Measurements from ENCODE around the gene APBA1.
"Not testable (repeated sequence)": the region's sequence is repeated elsewhere in the genome, so short reads cannot be mapped to it uniquely, and the experiment has no call there.

The APBA1 gene

DNA sequence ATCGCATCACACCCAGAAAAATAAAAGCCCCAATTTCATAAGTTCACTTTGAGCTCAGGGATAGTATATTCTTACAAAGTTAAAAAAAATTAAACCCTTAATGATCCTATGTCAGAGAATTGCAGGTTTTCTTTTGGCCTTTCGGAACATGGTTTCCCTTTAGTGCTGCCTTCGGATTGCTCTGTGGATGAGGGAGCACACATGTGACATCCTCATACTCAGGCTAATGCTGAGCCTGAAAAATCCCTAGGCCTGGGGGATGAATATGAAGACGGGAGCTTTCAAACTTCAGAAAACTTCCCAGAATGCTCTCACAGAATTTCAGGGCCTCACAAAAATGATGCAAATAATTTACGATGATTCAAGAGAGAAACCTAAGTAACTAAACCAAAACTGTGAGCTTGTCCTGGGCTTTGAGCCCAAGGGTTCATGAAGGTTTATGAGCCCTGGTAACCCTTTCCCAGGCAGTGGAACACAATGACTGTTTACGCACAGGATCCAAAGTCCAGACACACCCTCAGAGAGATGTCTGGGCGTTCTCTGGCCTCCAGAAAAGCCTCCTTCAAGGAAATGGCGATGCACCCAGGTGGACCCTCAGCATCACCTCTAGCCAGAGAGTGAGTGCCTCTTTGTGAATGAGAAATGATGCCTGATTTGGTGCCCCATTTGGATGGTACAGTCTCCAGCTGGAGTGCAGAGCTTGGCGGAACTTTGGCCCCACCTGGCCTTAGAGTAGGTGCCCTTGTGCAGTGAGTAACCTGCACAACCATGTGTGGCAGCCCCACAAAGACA, 201.8 kb downstream of the APBA1 start:
- no peak for DNase-seq

DNA sequence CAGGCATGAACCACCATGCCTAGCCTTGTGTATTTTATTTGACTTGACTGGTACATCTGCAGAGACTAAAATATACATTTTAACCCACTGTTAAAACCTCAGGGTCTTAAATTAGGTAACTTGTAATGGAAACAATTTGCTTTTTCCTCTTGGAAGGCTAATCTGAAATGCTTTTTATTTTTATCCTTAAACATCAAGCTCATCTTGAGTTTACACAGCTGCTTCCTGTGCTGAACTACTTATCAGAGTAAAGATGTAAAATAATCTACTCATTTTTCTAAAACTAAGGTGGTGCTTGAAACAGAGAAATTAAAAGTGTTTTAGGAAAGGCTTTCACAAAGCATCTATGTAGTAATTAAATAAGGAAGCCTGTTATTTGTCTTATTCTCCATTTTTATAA, 203.0 kb downstream of the APBA1 start:
- DNase-seq: no peak

DNA sequence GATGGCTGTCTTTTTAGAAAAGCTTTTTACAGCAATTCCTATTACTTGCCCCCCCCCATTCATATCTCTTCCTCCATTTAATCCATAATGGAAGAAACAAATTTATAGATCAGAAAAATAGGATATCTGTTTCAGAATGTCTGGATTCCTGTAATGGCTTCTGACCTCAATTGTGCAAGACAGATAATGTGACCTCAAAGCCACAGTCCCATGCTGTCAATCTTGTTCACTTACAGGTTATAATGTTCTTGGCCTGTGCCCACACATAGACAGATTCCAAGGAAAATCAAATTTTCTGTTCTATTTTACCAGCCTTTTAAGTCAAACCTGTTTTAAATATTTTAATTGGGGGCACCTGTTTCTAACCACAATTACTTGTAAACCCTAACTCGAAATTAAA, 203.8 kb downstream of the APBA1 start:
- no peak for DNase-seq

DNA sequence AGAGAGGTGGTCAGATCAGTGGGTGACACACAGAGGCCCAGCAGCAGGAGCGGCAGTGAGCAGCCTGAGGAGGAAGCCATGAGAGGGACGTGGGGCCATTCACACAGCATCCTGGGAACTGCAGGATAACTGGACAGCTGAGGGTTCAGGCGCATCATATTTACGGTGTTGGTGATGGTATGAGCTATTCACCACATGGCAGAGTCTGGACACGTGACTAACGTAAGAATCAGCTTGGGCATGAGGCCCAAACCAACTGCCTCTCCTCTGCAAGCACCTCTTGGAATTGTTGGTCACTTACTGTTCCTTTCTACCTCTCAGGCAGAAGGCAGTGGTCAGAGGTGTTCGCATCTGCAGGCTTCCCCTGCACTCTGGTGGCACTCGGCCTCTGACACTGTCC, 206.0 kb downstream of the APBA1 start:
- no peak for DNase-seq

DNA sequence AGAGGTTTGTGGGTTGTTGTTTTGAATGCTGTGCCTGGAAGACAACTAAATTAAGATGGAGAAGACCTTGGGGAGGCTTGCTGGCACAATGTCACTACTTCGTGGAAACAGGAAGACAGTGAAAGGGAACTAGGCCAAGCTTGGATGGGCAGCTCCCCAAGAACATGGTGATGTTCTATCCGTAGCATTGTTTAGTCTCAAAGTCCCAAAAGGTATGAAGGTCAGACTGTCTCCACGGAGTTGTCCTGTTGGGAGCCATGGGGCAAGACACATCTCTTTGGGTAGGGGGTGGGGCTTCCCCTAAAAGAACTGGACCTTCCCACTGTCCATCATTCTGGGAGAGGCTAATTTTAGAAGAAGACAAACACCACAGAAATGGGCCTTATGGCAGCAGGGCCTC, 206.7 kb downstream of the APBA1 start:
- DNase-seq: no peak

DNA sequence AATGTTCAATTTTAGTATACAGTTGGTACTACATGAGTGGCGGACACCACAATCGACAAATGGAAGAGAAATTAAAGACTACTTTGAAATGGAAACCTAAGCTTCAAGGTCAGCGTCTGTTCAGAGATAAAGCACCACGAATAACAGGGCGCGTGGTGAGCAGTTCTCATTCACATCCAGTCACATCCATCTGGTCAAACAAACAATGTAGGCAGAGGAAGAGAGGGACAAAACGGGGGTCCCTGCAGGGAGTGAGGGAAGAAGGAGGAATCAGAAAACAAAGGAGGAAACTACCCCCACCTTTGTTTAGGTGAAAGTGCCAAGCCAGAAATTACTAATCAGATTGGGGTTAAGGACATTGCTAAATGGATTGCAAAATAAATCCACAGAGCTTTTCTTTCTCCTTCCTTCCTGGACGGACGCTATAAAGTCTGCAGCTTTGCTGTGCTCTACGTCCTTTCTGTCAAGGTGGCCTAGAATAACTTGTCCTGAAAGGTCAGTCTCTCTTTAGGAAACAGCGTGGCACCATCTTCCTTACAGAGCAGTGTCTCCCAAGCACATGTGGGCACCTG, 208.6 kb downstream of the APBA1 start:
- no peak for DNase-seq

DNA sequence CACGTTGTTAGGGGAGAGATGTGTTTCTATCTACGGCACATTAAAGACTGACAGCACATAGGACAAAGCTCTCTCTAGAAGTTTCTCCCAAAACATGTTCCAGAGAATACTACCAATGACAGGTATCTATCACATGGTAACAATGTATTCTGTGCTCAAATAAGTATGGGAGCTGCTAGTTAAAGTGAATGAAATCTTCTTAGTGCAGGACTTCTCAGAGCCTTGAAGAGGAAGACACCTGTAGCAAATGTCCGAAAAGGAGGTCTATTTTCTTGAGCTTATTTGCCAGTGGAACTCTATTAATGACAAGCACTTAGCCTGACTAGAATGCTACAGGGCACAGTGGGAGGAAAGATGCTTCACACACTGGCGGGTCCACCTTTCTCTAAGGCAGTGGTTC, 209.8 kb downstream of the APBA1 start:
- DNase-seq: no peak

DNA sequence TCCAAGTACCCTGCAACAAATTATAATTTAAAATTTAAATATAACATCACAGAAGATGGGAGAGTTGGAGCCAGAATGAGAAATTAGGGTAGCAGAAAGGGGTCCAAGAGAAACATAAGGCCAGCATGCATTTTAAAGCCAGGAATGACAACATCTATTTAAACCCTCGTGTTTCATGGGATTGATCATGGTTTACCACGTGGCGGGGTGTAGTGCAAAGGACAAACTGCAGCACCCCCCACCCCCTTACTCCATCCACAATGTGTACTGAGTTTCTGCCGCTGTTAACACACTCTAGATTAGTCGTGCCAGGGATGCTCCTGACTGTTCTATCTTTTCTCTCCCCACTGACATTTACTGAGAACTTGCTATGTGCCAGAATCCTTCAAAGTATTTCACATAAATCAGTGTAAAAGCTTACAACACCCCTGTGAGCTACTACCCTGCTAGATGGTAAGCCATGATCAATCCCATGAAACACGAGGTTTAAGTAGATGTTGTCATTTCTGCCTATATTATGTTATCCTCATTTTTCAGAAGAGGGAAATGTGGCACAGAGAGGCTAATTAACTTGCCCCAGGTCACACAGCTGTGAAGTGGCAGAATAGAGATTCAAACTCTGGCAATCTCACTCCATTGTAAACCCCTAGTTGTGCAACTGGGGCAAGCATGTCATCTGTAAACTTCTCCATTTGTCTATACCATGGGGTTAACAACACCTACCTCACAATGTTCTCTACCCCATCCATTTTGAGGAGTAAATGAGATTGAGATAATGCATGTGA, 210.9 kb downstream of the APBA1 start:
- DNase-seq: no peak

DNA sequence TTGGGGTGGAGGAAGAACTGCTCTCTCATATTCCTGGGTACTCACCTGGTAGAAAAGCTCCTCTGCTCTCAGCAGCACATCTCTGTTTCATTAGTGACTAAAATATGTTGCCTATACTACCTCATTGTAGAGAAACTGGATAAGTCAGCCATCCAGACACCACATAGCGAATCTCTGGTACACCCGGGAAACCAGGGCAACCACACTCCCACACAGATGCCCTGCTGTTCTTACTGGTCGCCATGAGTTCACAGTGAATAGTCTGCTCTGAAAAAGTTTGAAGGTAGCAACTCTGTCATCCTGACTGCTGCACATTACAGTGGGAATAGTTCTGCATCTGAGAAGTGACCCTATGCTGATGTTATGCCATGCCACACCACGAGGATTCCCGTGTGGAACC, 212.2 kb downstream of the APBA1 start:
- DNase-seq: no peak

DNA sequence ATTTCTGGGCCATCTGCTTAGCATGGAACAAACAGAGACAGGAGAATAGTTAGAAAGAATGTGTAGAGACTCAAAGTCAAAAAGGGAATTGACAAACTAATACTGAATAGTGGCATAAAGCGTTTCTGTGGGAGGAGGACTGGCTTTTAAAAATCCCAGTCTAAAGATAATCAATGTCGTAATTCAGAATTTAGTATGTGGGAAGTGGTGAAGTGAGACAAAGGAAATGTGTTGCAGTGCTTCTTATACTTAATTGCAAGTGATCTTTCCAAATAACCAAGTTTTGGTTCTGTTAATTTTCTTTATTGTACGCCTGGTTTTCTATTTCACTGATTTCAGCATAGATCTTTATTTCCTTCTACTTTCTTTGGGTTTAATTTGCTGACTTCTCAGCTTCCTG, 214.0 kb downstream of the APBA1 start:
- no peak for DNase-seq

DNA sequence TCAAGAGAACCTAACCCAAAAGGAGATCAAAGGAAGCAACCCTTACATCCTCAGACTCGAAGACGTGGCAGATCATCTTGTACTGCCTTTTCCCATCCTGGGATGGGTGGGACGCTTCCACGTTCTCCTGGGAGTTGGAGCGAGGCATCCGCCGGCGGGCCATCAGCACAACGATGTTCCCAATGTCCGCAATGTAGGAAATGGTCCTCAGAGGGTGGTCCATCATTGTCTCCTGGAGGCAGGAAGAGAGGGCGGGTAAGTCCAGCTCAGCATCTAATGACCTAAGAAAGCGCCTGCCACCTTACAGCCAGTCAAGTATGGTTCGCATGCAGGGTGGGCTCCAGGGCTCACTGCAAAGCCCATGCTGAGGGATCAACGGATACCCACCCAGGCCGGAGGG, 216.0 kb downstream of the APBA1 start:
- no peak for DNase-seq

DNA sequence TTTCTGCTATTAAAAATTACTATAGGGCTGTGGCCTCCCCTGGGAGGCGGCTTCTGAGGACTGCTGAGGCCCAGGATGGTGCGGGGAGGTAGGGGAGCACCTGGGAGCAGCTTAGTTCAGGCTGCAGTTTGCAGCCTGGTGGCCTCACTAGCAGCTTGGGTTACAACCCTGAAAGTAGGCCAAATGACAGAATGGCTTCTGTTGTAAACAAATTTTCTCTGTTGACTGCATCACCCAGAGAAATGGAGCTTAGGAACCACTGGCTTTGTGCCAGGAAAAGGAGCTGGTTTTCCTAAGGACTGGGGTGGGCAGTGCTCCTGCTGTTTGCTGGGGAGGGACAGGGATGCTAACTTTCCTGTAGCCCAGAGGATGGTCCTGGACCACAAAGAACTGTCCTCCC, 216.9 kb downstream of the APBA1 start:
- DNase-seq: no peak

DNA sequence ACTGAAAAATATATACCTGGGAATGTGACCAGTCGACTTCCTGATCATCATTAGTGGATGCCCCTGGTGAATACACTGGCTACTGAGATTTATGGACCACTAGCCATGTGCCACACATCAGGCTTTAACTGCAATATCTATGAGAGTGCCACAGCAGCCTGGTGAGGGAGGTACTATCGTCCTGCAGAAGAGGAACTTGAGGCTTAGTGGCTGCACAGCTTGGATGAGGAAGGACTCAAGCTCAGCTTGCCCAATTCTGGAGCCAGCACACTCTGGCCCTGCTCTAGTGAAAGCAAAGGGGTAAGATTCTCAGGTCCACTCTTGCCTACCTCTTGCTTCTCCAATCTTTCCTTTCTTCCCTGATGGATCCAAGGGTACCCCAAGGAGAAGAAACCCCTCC, 217.8 kb downstream of the APBA1 start:
- no peak for DNase-seq

DNA sequence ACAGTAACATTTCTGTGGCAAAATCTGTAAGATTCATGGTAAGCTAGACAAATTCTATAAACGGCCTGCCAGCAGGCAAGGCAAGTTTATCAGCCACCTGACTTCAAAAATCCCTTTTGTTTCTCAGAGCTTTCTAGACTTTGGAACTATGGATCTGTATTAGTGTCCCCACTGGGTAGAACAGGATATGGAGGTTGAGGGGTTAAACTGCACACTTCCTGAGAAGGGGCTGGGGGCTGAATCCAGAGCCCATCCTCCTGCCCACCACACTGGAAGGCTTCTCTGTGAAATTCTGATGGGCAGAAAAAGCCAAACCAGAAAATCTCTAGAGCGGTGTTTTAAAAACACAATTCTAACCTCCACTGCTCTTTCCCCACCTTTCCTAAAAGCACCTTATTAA, 218.4 kb downstream of the APBA1 start:
- no peak for DNase-seq

DNA sequence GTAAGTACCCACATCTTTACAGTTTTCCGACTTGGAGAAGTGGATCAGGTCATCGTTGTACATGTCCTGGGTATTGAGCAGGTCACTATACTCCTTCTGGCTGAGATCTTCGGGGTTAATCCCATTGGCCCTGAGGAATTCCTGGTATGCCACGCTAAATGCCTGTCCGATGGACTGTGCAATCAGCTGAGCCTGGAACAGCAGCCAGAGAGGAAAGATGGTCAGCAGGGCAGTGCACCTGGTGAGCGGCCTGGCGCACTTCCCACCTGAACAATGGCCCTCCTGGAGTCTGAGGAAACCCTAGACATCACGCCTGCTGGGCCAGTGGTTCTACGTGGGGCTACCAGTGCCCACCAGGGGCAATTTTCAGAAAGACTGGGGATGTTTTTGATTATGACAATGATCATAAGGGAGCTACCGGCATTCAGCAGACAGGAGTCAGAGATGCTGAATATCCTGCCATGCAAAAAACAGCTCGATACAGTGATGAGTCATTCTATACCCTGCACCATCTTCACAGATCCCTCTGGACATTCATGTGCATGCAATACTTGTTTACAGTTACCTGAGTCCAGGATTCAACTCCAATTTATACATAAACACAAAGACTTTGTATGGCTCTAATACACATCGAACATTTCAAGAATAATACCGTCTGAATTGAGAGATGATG, 219.9 kb downstream of the APBA1 start:
- DNase-seq: no peak

DNA sequence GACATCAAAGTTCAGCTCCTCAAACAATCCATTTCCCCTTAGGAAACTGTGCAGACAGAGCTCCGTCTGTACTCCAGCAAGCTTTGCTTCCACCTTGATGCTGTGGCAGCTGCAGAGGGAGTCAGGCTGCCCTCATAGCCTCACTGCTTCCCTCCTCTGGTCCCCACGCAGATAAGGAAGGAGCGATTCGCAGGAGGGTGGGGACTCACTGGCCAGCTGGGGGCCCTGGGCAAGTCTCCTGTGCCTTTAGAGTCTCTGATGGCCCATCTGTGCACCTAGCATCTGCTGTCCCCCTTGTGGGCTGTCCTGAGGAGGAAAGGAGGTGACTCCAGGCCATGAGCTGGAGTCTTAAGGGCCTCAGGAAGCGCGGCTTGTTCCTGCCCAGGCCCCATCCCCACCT, 225.7 kb downstream of the APBA1 start:
- DNase-seq: no peak

DNA sequence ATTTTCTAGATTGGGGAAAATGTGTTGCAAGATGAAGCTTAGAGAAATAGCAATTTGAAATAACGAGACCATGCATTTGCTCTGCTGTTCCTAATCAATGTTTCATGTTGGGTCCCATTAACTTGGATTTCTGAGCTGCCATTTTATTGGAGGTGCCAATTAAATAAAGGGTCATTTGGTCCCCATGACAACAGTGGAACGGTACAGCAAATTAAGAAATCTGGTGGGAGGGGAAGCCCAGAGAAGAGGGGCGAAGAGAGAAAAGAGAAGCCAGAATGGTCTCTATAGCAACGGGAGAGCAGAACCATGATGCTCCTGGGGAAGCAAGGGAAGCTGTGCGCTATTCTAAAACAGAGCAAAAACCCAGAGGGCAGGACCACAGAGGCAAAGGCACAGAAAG, 226.9 kb downstream of the APBA1 start:
- no peak for DNase-seq

DNA sequence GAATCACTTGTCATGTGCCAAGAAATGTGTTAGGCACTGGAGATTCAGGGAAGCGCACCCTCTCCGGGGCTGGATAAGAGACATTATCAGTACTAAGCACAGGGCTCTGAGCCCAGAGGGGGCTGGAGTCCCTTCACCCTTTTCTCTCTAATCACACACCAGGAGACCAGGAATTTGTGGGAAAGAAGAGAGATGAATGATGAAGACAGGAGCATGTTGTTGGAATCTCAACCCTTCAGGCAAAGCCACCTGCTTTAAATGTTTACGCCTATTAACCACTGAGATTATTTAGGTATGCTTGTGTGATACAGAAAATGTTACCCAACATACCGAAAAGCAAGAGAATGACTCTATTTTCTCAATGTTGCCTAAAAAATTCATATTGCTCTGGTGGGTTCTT, 227.4 kb downstream of the APBA1 start:
- no peak for DNase-seq

DNA sequence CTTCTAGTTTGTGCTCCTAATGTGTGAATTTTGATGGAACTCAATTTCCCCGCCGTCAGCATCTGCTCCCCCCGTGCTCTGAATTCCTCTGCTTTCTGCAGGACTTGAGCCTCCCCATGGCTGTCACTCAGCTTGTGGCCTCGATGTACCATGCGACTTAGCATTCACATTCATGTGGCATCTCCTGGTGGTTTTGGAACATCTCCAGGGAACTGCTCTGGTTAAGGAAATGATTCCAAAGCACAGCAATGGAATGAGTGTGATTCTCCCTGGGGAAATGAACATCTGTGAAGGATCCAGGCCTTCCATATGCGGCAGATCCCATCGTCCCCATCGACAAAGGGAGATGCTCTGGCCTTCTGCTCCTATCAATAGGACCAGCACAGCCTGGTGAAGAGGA, 228.2 kb downstream of the APBA1 start:
- DNase-seq: no peak

DNA sequence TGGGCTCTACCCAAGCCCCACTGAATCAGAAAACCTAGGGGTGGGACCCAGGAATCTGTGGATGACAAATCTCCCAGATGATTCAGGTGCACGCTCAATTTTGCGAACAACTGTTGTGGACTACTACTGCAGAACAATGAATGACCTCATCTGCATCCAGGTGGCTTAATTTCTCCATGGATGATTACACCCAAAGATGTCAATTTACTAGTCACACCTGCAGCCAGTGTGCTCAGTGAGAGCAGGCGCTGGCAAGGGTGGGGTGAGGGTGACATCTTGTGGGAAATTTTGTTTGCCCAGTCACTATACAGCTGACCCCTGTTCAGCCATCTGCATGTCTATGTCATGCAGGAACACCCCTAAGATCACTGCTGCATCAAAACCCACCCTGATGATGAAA, 229.0 kb downstream of the APBA1 start:
- DNase-seq: no peak

DNA sequence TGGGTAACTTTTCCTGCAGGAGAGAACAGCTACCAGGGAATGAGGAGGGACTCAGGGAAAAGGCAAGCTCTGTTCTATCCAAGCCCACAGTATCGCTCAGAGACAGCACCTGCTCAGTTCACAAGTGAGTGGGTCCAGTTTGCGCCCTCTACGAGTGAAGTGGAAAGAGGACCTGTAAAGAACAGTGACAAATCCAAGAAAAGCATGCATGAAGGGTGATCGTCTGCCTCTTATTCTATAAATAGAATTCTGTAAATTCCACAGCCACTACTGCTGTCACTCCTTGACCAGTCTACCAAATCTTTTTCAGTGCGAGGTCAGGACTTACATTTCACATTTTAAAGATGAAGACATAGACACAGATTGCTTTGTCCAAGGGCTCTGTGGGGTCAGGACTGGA, 229.7 kb downstream of the APBA1 start:
- no peak for DNase-seq

DNA sequence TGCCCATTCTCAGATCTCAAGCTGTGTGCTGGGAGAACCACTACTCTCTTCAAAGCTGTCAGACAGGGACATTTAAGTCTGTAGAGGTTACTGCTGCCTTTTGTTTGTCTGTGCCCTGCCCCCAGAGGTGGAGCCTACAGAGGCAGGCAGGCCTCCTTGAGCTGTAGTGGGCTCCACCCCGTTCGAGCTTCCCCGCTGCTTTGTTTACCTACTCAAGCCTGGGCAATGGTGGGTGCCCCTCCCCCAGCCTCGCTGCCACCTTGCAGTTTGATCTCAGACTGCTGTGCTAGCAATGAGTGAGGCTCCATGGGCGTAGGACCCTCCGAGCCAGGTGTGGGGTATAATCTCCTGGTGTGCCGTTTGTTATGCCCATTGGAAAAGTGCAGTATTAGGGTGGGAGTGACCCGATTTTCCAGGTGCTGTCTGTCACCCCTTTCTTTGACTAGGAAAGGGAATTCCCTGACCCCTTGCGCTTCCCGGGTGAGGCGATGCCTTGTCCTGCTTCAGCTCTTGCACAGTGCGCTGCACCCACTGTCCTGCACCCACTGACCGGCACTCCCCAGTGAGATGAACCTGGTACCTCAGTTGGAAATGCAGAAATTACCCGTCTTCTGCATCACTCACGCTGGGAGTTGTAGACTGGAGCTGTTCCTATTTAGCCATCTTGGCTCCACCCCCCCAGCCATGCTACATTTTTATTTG, 231.8 kb downstream of the APBA1 start:
- DNase-seq: not testable (repeated sequence)

DNA sequence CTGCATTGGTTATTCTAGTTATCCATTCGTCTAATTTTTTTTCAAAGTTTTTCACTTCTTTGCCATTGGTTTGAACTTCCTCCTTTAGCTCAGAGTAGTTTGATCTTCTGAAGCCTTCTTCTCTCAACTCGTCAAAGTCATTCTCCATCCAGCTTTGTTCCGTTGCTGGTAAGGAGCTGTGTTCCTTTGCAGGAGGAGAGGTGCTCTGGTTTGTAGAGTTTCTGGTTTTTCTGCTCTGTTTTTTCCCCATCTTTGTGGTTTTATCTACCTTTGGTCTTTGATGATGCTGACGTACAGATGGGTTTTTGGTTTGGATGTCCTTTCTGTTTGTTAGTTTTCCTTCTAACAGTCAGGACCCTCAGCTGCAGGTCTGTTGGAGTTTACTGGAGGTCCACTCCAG, 232.5 kb downstream of the APBA1 start:
- not testable (repeated sequence) for DNase-seq
